Measurements from ENCODE around the gene TOX4.

DNA sequence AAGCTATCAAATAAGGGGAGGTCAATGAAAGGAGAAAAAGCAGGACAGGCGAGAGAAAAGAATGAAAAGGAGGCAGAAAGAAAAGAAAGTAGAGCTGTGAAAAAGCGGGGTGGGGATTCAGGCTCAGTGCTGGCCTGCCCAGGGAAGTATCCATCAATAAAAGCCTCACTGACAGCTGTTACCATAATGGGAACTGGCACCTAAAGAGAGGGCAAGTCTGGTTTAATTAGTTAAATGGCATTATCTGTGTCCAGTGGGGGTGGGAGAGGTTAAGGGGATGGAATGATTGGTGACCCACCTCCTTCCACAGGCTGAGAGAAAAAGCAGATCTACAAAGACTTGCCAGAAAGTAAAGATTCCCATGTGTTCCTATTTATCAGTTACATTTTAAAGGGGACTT, 41.7 kb downstream of the TOX4 start:
- no peak for TF ChIP-seq POLR2AphosphoS5 (IDR thresholded peaks at IDR 0.05)
- no peak for TF ChIP-seq CTCF (IDR thresholded peaks at IDR 0.05)

Measured in breast epithelium (tissue), 3 donors.